ENCODE measurements around the gene HDAC7. TPM values are rescaled to one million over a fixed set of nuclear protein-coding genes. Genes with fewer than 3 reads are reported as not detected.

Gene HDAC7
- total RNA-seq, 1 experiment from 2014 or later, result 29.4 TPM

Other genes starting within 250 kb of the HDAC7 start
- 27.7 and 44.8 TPM in 2 replicates for gene RPAP3, start 113.9 kb downstream of the HDAC7 start, total RNA-seq (2014; rRNA removed; shearing (Covaris generic))
- gene ENDOU, start 94.4 kb downstream of the HDAC7 start, total RNA-seq (2014; rRNA removed; shearing (Covaris generic)), result not detected in 2 replicates
- 1.3 and 1.4 TPM in 2 replicates for gene RAPGEF3, start 61.0 kb downstream of the HDAC7 start, total RNA-seq (2014; rRNA removed; shearing (Covaris generic))
- gene SLC48A1, start 46.7 kb downstream of the HDAC7 start, total RNA-seq (2014; rRNA removed; shearing (Covaris generic)), result 4.3 and 10.0 TPM in 2 replicates
- gene VDR, start 85.1 kb upstream of the HDAC7 start, total RNA-seq (2014; rRNA removed; shearing (Covaris generic)), result 2.5 and 3.3 TPM in 2 replicates
- gene TMEM106C, start 143.7 kb upstream of the HDAC7 start, total RNA-seq (2014; rRNA removed; shearing (Covaris generic)), result 211 and 295 TPM in 2 replicates
- not detected in 2 replicates for gene COL2A1, start 184.6 kb upstream of the HDAC7 start, total RNA-seq (2014; rRNA removed; shearing (Covaris generic))